SKM-1 (cell line): ENCODE measurements around the gene SLC44A1.

Experiments used
- DNase-seq: peaks from one replicate; lab custom pipeline; 2025; ENCODE audit not compliant: unreplicated experiment; lab: John Stamatoyannopoulos, UW

SLC44A1 gene

GRCh38 chr9:105457560-105458294 is 213.3 kb downstream of the SLC44A1 start:
- DNase-seq, result no peak

DNA sequence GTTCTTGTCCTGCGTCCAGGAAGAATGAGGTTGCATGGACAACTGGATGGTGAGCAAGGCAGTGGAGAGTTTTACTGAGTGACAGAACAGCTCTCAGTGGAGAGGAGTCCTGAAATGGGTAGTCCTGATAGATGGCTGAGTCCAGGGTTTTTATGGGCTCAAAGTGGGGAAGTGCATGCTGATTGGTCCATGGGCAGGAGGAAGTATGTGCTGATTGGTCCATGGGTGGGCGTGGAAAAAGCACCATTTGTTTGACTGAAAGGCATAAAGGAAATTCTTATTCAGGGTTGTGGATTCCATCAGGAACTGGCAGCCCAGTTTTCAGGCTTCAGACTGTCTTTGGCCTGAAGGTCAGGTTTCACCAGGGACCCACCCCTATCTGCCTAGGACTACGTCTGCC is 214.0 kb downstream of the SLC44A1 start:
- DNase-seq, result no peak

DNA sequence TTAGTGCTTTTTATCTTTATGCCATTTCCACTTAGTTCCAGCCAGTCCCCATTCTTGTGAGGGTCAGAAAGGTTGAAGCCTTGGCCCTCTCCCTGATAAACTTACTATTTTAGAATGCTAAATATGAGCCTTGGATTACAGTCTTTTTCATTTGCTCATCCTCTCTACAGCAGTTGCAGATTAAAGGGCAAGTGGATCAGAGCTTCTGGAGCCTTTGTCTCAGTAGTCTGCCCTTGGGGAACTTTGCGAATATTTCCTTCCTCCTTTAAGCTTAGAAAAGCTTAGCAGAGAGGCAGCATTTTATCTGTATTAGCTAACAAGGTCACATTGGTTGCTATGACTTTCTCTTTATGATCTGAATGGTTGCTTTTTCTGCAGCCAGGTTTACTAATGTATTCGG is 214.9 kb downstream of the SLC44A1 start:
- no peak for DNase-seq

GRCh38 chr9:105466898-105467455 is 222.5 kb downstream of the SLC44A1 start:
- no peak for DNase-seq

GRCh38 chr9:105468875-105469274 is 224.4 kb downstream of the SLC44A1 start:
- no peak for DNase-seq

DNA sequence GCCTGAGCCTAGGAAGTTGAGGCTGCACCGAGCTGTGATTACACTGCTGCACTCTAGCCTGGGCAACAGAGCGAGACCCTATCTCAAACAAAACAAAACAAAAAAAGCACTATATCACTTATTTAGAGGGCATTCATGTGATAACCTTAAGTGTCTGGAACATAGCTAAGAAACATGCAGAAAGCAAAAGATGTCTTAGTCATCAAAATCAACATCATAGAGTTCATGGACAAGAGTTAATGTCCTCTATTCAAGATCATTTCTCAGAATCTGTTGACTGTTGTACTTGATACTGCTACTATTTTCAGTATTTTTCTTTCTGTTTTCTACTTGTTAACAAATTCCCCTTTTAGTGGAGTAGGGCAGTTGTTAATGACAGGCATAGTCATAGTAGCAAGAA is 228.8 kb downstream of the SLC44A1 start:
- no peak for DNase-seq

GRCh38 chr9:105475302-105475701 is 230.9 kb downstream of the SLC44A1 start:
- no peak for DNase-seq

GRCh38 chr9:105479846-105480245 is 235.4 kb downstream of the SLC44A1 start:
- DNase-seq, result no peak

DNA sequence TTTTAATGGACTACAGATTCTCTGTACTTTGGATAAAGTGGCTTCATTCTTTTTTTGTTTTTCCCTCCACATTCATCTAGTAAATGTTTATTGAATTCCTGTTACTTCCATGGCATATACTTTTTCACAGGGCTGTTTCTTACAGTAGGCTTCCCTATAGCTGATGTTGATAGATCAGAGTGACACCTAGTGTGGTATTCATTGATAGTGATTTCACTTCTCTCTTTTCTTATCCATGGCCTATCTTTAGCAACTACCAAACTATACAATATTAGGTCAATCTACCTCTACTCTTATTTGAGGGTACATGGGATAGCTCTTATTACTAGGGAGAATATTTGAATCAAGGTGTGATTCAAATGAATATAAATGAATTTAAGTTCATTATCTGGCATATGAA is 239.2 kb downstream of the SLC44A1 start:
- no peak for DNase-seq

GRCh38 chr9:105484226-105484625 is 239.8 kb downstream of the SLC44A1 start:
- no peak for DNase-seq

- no peak for DNase-seq
These were observed 240.7 kb downstream of the SLC44A1 start for GRCh38 chr9:105485131-105485530.
